Muscle of leg (tissue), 11 donors: ENCODE results near the gene PASK. TPM values are rescaled to one million over a fixed set of nuclear protein-coding genes. Genes with fewer than 3 reads are reported as not detected.

ENCODE experiments used
- DNase-seq: peaks from one replicate; pipeline ENCODE4 v3.0.0; 2013
- H3K27ac ChIP-seq: one replicate; pipeline ENCODE4 v1.5.1; 2013; ENCODE audit warnings: mild to moderate bottlenecking, low read length, control low read depth
- H3K27me3 ChIP-seq: one replicate; pipeline ENCODE4 v1.6.1; 2013; ENCODE audit warnings: low read length; ENCODE audit not compliant: control insufficient read depth, insufficient read depth
- H3K36me3 ChIP-seq: one replicate; pipeline ENCODE4 v1.6.1; 2013; ENCODE audit warnings: low read length; ENCODE audit not compliant: control insufficient read depth, insufficient read depth
- H3K4me1 ChIP-seq: one replicate; pipeline ENCODE4 v1.6.1; 2013; ENCODE audit warnings: low read length; ENCODE audit not compliant: control insufficient read depth, insufficient read depth
- H3K4me3 ChIP-seq: one replicate; pipeline ENCODE4 v1.5.1; 2013; ENCODE audit warnings: low read length, control low read depth
- H3K9me3 ChIP-seq: replicated peaks from 2 replicates; pipeline ENCODE4 v1.6.1; 2013; ENCODE audit warnings: low read depth, low read length; ENCODE audit not compliant: control insufficient read depth
- WGBS: methylation state at CpG from one replicate; pipeline ENCODE4 v1.1.5; 2013; ENCODE audit warnings: missing lambda C conversion rate; ENCODE audit not compliant: insufficient coverage; 5-methylcytosine and 5-hydroxymethylcytosine counted together
- polyA plus RNA-seq, 8 donors: library from polyadenylated mRNA; unstranded; fragments of 120-200 nt; gene quantifications; one replicate each; pipeline versions ENCODE4 v1.2.1 to v1.2.3, GENCODE V29; 2013; ENCODE audit warnings: inconsistent platforms in 1 of 8, low replicate concordance in 1 of 8; ENCODE audit not compliant: insufficient read length in 8 of 8, insufficient read depth in 1 of 8
- total RNA-seq: library from RNA; stranded (reverse); fragments of 120-200 nt; gene quantifications from one replicate; pipeline ENCODE4 v1.2.4, GENCODE V29; 2013

PASK gene
- total and polyA plus RNA-seq, 9 donors, result 2.2 to 8.6 (median 6.1) TPM

DNA sequence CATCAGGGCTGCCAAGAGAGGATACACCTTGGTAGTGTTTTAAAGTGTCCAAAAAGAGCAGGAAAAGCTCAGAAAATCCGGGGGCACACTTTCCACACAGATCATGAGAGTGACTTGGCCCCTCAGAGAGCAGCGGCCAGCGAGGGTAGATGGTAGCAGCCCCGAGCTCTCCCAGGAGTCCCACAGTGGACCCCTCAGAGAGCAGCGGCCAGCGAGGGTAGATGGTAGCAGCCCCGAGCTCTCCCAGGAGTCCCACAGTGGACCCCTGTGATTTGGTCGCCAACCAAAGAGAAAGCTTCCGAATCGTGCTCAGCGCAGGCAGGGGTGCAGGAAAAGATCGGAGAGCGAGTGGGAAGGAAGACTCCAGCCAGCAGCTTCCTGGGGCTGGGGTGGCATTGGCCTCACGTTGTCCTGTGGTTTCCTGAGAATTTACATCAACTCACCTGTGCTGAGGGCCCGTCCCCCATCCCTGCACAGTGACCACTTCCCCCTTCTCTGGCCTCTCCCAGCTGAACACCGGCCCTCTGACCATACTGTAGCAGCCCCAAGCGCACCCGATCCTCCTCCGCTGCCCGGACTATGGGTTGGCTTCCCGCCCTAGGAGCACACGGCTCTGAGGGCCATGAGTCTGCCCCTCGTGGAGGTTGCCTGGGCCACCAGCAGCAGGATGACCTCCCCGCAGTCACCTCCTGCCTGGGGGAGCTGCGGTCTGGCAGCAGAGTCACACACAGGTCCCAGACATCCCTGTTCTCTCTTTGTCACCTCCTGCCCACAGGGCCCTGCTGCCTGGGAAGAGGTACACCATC, 80.9 kb downstream of the PASK start:
- no peaks in the 10 kb centered on the region for H3K9me3 ChIP-seq
- no peaks in the 10 kb centered on the region for H3K36me3 ChIP-seq
- no peak overlapping the region for H3K4me3 ChIP-seq
- no peak for DNase-seq
- peaks cover 13% of the 10 kb centered on the region for H3K27me3 ChIP-seq
- WGBS, result 69% methylated on average over 23 of the region's 25 CpGs
- H3K27ac ChIP-seq, result no peak overlapping the region
- no peaks in the 10 kb centered on the region for H3K4me1 ChIP-seq

GRCh38 chr2:241067501-241068135, 81.7 kb downstream of the PASK start:
- no peak overlapping the region for H3K4me3 ChIP-seq
- H3K9me3 ChIP-seq, result no peaks in the 10 kb centered on the region
- no peaks in the 10 kb centered on the region for H3K4me1 ChIP-seq
- no peak overlapping the region for H3K27ac ChIP-seq
- DNase-seq, result no peak
- H3K27me3 ChIP-seq, result peaks cover 18% of the 10 kb centered on the region
- H3K36me3 ChIP-seq, result no peaks in the 10 kb centered on the region
- 82% methylated on average over 19 of the region's 21 CpGs for WGBS

DNA sequence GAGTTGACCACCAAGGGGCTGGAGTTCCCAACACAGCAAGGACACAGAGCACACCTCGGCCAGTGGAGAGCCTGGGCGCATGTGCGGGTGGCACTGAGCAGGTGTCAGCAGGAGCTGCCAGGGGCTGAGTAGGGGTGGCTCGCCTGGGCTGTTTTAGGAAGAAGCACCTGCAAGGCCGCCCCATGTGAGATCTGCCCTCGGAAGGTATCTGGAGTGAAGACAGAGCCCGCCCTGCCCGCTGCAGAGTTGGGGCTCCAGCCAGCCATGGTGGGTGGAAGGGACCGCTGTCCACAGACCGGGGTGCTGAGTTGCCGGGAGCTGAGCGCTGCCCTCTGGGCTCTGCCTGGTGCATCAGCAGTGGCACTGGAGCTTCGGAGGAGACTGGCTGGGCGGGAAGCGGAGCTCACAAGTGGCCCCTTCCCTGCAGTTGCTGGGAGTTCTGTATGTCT, 82.4 kb downstream of the PASK start:
- WGBS, result 51% methylated on average over 14 of the region's 15 CpGs
- no peak for DNase-seq
- H3K4me3 ChIP-seq, result no peak overlapping the region
- no peak overlapping the region for H3K27ac ChIP-seq
- no peaks in the 10 kb centered on the region for H3K9me3 ChIP-seq
- H3K36me3 ChIP-seq, result no peaks in the 10 kb centered on the region
- H3K27me3 ChIP-seq, result peaks cover 22% of the 10 kb centered on the region
- no peaks in the 10 kb centered on the region for H3K4me1 ChIP-seq

DNA sequence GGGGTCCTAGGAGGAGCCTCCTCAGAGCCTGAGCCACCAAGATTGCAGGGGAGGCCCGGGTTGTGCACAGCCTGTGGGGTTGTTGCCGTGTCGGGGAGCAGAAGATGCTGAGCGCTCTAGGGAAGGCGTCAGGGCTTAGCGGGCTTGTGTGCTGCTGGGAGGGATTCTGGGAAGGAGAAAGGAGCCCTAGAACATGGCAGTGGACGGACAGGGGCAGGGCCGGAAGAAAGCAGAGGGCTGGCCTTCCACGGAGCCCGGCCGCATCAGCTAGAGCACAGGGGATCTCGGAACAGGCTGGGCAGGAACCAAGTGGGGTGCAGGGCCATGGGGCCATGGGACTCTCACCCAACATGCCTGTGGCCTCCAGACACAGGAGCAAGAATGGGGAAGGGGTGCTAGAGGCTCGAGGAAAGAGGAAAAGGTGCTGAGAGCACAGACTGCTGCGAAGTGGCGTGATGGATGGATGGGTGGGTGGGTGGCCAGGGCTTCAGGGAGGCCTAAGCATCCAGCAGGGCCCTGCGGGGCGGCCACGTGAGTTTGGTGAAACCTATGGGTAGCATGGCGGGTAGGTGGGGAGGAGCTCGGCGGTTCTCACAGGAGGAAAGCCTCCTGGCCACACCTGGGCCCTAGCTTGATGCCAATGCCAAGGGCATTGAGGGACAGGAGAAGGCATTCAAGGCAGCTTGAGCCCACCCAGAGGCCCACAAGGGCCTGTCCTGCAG, 82.9 kb downstream of the PASK start:
- no peaks in the 10 kb centered on the region for H3K36me3 ChIP-seq

DNA sequence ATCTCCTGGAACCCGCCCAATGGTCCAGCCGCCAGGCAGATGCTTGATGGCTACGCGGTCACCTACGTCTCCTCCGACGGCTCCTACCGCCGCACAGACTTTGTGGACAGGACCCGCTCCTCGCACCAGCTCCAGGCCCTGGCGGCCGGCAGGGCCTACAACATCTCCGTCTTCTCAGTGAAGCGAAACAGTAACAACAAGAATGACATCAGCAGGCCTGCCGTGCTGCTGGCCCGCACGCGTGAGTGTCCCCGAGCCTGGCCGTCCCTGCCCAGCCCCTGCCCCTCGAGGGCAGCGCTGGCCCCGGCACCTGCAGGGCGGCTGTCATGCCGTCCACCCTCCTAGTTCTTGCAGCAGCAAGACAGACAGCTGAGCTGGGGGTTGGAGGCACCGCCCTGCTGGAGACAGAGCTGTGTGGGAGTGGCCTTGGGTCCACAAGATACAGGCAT, 83.9 kb downstream of the PASK start:
- no peak for DNase-seq
- H3K4me3 ChIP-seq, result no peak overlapping the region
- no peak overlapping the region for H3K27ac ChIP-seq
- WGBS, result 84% methylated on average over 22 of the region's 27 CpGs
- no peaks in the 10 kb centered on the region for H3K36me3 ChIP-seq
- peaks cover 22% of the 10 kb centered on the region for H3K27me3 ChIP-seq
- H3K4me1 ChIP-seq, result no peaks in the 10 kb centered on the region
- no peaks in the 10 kb centered on the region for H3K9me3 ChIP-seq

More for the DNA sequence above, 82.9 kb downstream of the PASK start:
- no peak for DNase-seq
- Histone ChIP-seq H3K27ac (no peak overlapping the region), H3K9me3 (no peaks in the 10 kb centered on the region), H3K27me3 (peaks cover 22% of the 10 kb centered on the region), H3K4me1 (no peaks in the 10 kb centered on the region), H3K4me3 (no peak overlapping the region)
- WGBS, result 88% methylated on average over 21 of the region's 21 CpGs

DNA sequence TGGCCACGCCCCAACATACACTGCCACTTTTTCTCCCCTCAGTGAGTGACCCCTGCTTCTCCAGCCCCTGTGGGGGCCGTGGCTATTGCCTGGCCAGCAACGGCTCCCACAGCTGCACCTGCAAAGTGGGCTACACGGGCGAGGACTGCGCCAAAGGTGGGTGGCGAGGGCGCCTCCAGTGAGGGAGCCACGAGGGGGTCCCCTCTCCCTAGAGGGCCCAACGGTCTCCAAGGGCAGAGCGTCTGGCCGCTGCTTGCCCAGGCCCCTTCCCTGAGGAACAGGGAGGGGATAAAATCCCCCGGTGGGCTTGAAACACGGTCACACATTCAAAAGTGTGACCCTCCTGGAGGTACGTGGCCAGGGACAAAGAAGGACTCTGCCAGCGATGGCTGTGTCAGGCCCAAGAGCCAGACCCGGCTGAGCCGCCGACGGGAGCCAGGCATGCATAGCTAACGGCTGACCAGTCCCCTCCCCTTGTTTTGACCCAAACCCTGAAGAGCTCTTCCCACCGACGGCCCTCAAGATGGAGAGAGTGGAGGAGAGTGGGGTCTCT, 84.4 kb downstream of the PASK start:
- Histone ChIP-seq H3K9me3 (no peaks in the 10 kb centered on the region), H3K27me3 (peaks cover 22% of the 10 kb centered on the region), H3K4me3 (no peak overlapping the region), H3K27ac (no peak overlapping the region), H3K36me3 (no peaks in the 10 kb centered on the region), H3K4me1 (no peaks in the 10 kb centered on the region)
- WGBS, result 86% methylated on average over 17 of the region's 23 CpGs
- no peak for DNase-seq

DNA sequence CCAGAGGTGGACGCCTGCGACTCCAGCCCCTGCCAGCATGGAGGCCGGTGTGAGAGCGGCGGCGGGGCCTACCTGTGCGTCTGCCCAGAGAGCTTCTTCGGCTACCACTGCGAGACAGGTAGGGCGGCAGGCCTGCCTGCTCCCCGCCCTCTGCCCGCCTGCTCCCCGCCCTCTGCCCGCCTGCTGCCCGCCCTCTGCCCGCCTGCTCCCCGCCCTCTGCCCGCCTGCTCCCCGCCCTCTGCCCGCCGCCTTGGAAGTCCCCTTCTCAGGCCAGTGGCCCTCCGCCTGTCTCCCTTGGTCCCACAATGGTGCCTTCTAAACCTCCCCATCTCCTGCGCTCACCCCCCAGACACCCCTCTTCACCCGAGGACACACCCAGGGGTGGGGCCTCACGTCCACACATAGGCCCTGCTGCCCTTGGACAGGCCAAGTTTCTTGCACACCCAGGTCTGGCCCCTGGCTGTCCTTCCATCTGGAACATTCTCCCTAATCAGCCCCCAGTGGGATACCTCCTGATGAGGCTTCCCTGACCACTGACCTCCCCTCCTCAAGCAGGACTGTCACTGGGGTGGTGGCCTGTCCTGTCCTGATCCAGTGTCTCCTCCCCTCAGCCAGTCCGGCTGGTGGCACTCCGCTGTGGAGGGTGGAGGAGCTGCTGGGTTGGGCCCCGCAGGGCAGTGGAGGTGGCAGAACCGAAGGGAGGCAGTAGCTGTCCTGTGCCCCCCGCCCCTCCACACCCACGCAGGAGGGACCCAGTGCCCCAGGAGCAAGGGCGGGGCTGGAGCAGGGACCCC, 85.1 kb downstream of the PASK start:
- DNase-seq, result no peak
- no peak overlapping the region for H3K4me3 ChIP-seq

GRCh38 chr2:241063587-241063986, 85.7 kb downstream of the PASK start:
- no peaks in the 10 kb centered on the region for H3K4me1 ChIP-seq
- no peak overlapping the region for H3K4me3 ChIP-seq
- no peak overlapping the region for H3K27ac ChIP-seq
- H3K9me3 ChIP-seq, result no peaks in the 10 kb centered on the region
- 33% methylated on average over 6 of the region's 8 CpGs for WGBS
- DNase-seq, result no peak
- H3K36me3 ChIP-seq, result no peaks in the 10 kb centered on the region
- H3K27me3 ChIP-seq, result peaks cover 22% of the 10 kb centered on the region

More for the DNA sequence above, 85.1 kb downstream of the PASK start:
- H3K9me3 ChIP-seq, result no peaks in the 10 kb centered on the region
- no peaks in the 10 kb centered on the region for H3K4me1 ChIP-seq
- H3K36me3 ChIP-seq, result no peaks in the 10 kb centered on the region
- H3K27me3 ChIP-seq, result peaks cover 22% of the 10 kb centered on the region
- WGBS, result 18% methylated on average over 26 of the region's 32 CpGs
- no peak overlapping the region for H3K27ac ChIP-seq

GRCh38 chr2:241063093-241063551, 86.2 kb downstream of the PASK start:
- no peak for DNase-seq
- Histone ChIP-seq H3K4me1 (no peaks in the 10 kb centered on the region), H3K4me3 (no peak overlapping the region), H3K9me3 (no peaks in the 10 kb centered on the region), H3K36me3 (no peaks in the 10 kb centered on the region), H3K27ac (no peak overlapping the region), H3K27me3 (peaks cover 22% of the 10 kb centered on the region)
- 52% methylated on average over 13 of the region's 13 CpGs for WGBS
